H54 (cell line): Measurements from ENCODE around the gene ELMO1.

ENCODE experiments used
- DNase-seq: peaks from one replicate; pipeline ENCODE4 v3.0.0; 2011; ENCODE audit warnings: low spot score, mixed read lengths; ENCODE audit not compliant: insufficient read length
- FAIRE-seq: peaks from 3 replicates; lab custom pipeline; 2011; peaks lifted over from hg19 to GRCh38; lab: Jason Lieb, UNC
- POLR2A ChIP-seq: IDR thresholded peaks from 2 replicates; pipeline ENCODE4 v1.6.1; 2011; ENCODE audit warnings: low read depth, mild to moderate bottlenecking, low read length

ELMO1 gene

GRCh38 chr7:37095122-37095521 lies 353.5 kb downstream of the ELMO1 start:
- FAIRE-seq (no peak), DNase-seq (no peak)
- TF ChIP-seq POLR2A = no peak

- TF ChIP-seq POLR2A = no peak
- DNase-seq (no peak), FAIRE-seq (no peak)
These were observed 355.4 kb downstream of the ELMO1 start for GRCh38 chr7:37093257-37093656.

DNA sequence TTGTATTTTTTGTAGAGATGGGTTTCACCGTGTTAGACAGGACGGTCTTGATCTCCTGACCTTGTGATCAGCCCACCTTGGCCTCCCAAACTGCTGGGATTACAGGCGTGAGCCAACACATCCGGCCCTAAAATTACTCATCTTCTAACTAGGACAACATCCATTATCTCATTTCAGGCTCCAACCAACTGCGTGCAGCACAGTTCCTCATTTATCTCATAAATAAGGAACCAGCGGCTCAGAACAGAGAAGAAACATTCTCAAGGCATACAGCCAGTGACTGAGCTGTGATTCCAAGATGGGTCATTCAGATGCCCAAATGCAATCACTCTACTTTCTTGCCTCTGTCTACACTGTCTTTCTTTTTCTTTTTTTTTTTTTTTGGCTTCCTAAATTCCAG lies 356.1 kb downstream of the ELMO1 start:
- DNase-seq (no peak), FAIRE-seq (no peak)
- TF ChIP-seq POLR2A = no peak

DNA sequence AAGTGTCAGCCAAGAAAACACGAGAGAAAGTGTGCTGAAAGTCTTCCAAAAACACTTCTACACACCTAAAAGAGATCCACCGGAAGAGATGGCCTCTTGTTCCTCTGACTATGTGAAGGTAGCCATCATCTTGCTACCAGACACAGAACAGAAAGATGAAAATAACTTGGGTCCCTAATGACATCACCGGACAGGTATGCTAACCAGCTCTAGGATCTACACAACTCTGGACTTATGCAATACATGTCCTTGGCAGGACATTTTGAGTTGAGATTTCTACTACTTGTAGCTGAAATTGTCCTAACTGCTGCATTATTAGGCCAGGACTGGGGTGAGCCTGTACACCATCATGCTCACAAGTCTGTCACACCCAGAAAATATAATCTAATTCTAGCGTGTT lies 358.7 kb downstream of the ELMO1 start:
- no peak for FAIRE-seq
- TF ChIP-seq POLR2A = no peak
- no peak for DNase-seq

DNA sequence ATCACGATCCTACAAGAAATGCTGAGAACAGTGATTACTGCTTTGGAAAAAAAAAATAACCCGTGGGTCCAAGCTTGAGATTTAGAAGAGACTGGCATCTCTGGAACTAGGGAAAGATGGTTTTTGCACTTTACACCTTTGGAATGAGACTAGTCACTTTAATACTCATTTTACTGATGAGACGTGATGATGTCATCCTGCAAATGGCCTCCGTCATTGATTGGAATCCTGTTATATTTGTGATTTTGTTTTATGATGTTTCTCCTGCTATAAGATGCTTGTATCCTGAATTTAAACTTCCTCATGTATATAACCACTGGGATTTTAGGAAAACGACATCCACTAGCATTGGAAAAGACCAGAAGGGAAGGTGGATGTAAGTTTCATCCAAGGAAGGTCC lies 363.1 kb downstream of the ELMO1 start:
- no peak for FAIRE-seq
- no peak for TF ChIP-seq POLR2A
- no peak for DNase-seq

- no peak for TF ChIP-seq POLR2A
- no peak for FAIRE-seq
- DNase-seq = no peak
These were observed 364.4 kb downstream of the ELMO1 start for GRCh38 chr7:37084303-37084702.

- FAIRE-seq = no peak
- TF ChIP-seq POLR2A = no peak
- no peak for DNase-seq
These were observed 365.2 kb downstream of the ELMO1 start for GRCh38 chr7:37083311-37084096.

DNA sequence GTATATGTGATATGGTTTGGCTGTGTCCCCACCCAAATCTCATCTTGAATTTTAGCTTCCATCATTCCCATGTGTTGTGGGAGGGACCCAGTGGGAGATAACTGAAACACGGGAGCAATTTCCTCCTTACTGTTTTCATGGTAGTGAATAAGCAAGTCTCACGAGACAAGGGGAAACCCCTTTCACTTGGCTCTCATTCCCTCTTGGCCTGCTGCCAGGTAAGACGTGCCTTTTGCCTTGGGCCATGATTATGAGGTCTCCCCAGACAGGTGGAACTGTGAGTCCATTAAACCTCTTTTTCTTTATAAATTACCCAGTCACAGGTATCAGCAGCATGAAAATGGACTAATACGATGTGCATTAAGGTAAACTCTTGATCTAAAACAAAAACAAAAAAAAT lies 367.2 kb downstream of the ELMO1 start:
- FAIRE-seq = no peak

GRCh38 chr7:37079420-37079819 lies 369.2 kb downstream of the ELMO1 start:
- FAIRE-seq (no peak), DNase-seq (no peak)
- no peak for TF ChIP-seq POLR2A

More for the DNA sequence above, 367.2 kb downstream of the ELMO1 start:
- DNase-seq = no peak
- no peak for TF ChIP-seq POLR2A

DNA sequence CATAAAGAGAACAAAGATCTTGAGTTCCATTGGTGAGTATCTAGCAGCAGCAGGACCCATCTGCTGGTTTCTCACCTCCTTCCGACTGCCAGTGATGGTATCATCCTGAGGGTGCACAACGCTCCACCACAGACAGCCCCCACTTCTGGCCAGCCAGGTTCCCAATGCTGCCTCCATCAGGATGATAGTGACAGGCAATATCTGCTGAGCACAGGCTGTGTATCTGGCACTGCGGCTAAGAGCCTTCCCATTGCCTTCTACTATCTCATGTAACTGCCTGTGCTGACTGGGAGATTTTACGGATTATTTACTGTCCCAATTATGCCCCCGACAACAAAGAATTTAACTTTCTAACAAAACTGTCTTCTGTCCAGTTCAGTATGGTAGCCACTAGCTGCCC lies 372.0 kb downstream of the ELMO1 start:
- DNase-seq = no peak
- FAIRE-seq = no peak
- TF ChIP-seq POLR2A = no peak

DNA sequence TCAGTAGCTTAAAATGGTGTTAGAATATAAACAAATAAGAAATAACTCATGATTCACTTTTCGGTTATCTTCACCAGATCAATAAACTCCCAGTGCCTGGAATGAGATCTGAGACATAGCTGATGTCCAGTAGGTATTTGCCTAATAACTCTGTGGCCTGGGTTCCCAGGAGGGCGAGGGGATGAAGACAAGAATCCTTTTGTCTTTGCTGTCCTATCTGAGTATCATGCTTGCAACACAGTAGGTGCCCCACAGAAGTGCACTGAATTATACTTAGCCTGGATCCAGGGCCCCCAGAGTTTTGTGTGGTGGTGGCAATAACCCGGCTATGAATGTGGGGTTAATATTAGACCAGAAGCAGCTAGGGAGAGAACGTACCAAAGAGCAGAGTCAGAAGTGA lies 374.3 kb downstream of the ELMO1 start:
- no peak for TF ChIP-seq POLR2A

GRCh38 chr7:37071124-37071523 lies 377.5 kb downstream of the ELMO1 start:
- FAIRE-seq = no peak
- no peak for DNase-seq
- TF ChIP-seq POLR2A = no peak

More for the DNA sequence above, 374.3 kb downstream of the ELMO1 start:
- no peak for FAIRE-seq
- DNase-seq = no peak

DNA sequence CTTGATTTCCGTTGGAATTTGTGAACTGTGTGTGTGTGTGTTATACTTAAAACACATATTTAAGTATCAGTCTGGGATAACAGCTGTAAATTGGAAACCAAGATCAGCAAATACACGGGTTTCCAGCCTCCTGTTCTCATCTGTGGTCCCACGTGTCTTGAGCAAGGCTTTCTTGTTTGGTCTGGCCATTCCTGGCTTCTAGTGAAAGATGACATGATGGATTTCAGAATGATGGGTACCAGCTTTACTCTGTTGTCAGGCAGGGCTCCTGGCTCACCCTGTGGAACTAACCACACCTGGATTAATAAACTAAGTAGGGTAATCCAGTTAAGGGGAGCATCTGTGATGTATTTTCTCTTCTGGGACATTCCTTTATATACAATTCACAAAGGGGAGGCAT lies 378.2 kb downstream of the ELMO1 start:
- TF ChIP-seq POLR2A = no peak
- FAIRE-seq (no peak), DNase-seq (no peak)

DNA sequence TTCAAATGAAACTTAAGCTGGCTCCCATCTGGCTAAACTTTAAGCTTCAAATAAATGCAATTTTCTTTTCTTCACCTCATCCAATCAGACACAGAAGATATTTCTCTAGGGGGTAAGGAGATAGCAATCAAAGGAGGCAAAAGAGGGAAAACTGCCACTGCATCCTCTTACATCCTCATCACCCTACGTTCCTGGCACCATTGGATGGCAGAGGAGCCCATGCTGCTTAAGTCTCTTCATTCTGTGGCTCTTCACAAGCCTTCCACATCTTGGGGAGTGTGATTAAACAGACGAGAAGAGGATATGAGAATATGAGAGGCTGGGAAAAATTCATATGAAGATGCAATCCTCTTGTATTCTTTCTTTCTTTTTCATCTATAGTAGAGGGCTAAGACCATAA lies 378.6 kb downstream of the ELMO1 start:
- no peak for TF ChIP-seq POLR2A
- FAIRE-seq = no peak
- DNase-seq = no peak

- FAIRE-seq (no peak), DNase-seq (no peak)
- TF ChIP-seq POLR2A = no peak
These were observed 379.3 kb downstream of the ELMO1 start for GRCh38 chr7:37069336-37069735.
